Stimulated activated CD4-positive, alpha-beta T cell treated with anti-CD3 and anti-CD28 coated beads, Interleukin-12 subunit alpha, Interleukin-12 subunit beta, amount 100 ng/mL, for 4 hours (primary cell): ENCODE measurements around the gene BCL2L2.
A peak's percentile ranks its signal among the peaks of the same experiment; 100 is the strongest.
"Not testable (repeated sequence)": the region's sequence is repeated elsewhere in the genome, so short reads cannot be mapped to it uniquely, and the experiment has no call there.

Experiments used
- DNase-seq: peaks from one replicate; pipeline ENCODE4 v3.0.0-alpha.2; 2020

The BCL2L2 gene, protein sequence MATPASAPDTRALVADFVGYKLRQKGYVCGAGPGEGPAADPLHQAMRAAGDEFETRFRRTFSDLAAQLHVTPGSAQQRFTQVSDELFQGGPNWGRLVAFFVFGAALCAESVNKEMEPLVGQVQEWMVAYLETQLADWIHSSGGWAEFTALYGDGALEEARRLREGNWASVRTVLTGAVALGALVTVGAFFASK

DNA sequence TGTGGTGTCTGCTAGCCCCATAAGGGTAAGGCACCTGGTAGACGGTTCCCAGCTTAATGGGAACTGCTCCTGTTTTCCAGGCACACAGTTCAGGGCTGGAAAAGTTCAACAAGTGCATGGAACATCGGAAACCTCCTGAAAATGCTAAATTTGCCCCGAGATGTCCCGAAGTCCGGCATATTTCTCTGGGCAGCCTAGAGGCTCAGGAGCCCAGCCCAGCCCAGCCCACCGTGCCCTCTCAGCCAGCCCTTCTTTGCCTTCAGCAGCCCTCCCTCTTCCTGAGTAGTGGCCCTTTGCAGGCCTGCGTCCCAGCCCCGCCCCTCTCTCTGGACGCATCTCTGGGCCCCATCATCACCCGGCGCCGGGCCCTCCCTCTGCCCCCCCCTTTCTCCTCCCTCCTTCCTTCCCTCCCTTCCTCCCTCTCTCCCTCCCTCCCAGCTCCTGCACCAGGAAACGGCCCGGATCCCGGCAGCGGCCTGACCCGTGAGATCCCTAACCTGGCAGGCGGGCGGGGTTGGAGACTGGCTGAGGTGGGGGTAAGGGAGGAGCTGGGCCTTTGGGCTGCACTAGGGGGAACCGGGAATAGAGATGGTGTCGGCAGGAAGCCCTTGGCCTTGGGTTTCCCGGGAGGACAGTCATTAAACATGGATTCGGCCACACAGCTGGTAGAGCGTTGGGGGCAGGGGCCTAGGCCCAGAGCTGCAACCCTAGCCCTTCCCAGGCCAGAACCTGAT lies at the start of gene BCL2L2:
Gene BCL2L2 (plus strand): TSS at position 422 of the 734 bp plus-strand sequence. CDS start 935 bp downstream, outside the sequence.
- DNase-seq, result no peak

GRCh38 chr14:23258256-23258655 lies 48.4 kb upstream of the BCL2L2 start:
- DNase-seq, result no peak

GRCh38 chr14:23259426-23259825 lies 47.2 kb upstream of the BCL2L2 start:
- DNase-seq, result no peak

DNA sequence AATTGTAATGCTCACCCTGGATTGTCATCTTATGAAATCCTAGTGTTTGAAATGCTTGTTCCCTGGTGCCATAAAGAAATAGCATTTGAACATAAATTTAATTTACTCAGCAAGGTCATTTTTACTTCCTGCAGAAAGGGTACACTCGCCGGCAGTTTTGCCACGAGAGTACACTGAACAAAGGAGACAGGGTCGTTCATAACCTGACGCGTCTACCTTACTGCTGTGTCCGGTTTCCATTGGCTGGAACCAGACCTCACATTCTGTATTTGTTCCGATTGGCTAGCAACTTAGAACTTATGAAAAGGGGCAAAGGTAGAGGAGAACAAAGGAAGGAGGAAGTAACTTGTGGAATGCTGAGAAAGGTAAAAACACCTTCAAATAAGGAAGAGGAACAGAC lies 45.8 kb upstream of the BCL2L2 start:
- DNase-seq, result not testable (repeated sequence)

- DNase-seq, result no peak
These were observed 37.4 kb upstream of the BCL2L2 start for GRCh38 chr14:23269193-23269592.

GRCh38 chr14:23275412-23275811 lies 31.2 kb upstream of the BCL2L2 start:
- no peak for DNase-seq

DNA sequence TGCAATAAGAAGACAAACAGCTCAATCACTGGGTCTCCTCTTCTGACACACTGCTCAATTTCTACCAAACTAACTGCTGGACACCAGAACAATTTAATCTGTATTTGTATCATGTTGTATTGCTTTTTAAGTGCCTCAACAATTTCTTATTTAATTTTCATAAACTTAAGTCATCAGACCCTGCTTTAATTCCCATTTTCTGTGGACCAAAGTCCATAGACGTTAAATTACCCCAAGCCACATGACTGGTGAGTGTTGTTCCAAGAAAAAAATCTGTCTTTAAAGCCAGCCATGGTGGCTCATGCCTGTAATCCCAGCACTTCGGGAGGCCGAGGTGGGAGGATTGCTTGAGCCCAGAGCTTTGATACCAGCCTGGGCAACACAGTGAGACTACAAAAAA lies 29.4 kb upstream of the BCL2L2 start:
- DNase-seq, result no peak

DNA sequence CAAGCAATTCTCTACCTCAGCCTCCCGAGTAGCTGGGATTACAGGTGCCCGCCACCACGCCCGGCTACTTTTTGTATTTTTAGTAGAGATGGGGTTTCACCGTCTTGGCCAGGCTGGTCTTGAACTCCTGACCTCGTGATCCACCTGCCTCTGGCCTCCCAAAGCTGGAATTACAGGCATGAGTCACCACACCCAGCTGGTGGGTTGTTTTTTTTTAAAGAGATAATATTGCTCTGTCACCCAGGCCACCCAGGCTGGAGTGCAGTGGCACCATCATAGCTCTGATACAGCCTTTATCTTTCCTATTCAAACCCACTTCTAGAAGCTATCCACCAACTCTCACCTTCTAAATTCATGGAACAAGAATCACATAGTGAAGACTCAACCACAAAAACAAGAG lies 28.7 kb upstream of the BCL2L2 start:
- DNase-seq, result not testable (repeated sequence)

DNA sequence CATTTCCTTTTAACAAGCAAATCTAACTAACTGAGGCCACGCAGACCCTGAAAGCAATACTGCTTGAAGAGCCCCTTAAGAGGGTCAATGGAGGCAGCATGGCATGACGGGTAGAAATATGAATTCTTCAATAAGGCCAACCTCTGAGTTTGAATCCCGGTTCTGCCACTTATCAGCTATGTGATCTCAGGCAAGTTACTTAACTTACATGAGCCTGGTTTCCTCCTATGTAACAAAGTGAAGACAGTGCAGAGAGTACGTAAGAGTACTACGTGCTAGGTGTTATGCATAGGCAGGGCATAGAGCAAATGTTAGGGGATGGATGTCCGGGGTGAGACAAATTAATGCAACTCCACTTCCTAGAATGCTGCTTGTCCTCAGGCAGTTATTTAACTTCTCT lies 25.4 kb upstream of the BCL2L2 start:
- DNase-seq, result no peak

- no peak for DNase-seq
These were observed 21.7 kb upstream of the BCL2L2 start for GRCh38 chr14:23284654-23285529.

DNA sequence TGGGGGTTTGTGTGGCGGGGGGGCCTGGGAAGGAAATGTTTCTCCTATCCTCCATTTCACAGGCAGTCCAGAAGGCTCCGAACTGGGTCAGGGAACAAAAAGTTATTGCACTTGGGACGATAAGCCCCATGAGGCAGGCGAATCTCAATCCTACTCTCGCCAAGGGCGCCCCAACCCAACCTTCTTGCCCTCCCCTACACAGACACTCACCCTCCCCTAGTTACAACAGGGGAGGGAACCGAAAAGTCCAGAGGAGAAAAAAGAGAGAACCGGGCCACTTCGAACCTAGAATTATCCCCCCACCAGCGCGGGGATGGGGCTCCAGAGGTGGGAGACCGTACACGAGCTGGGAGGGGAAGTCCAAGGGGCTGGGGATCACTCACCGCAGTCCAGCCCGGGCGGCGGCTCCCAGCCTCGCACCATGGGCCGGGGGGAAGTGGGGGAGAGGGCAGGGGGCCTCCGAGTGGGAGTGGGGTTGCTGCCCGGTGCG lies 21.1 kb upstream of the BCL2L2 start:
- DNase-seq, result no peak

DNA sequence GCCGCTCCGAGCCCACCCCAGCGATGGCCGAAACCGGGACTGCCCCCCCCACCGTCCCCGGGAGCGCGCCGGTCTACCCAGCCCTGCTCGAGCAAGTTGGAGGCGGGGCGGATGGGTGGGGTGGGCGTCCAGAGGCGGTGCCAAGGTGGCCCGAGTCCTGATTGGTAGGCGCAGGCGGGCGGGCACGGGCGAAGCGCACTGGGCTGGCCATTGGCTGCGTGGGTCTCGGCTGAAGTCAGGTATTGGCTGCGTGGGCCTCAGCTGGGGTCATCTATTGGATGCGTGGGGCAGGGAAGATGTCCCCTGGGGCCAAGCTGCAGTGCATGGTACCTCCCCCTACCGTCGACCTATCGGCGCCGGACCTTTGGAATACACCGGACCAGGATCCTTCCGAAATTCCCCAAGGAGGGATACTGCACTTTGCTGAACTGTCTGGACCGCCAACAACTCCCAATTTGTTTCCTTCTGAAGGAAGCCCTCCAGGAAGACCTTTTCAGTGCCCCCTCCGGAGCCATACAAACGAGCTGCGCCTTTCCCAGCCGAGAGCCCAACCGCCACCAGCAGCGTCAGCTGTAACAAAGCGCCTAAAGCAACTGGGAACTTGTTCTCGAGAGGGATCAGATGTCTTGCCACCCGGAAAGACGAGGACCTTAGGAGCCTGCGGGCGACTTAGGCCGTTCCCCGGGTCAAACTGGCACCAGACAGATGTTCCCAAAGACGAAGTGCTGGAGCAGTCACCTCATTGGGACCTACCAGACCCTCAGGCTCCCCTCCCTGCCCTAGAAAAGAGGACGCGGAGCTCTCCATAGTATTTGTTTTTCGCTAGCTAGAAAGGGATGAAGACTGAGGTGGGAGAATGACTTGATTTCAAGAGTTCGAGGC lies 20.4 kb upstream of the BCL2L2 start, which contains the start of gene HOMEZ:
Gene HOMEZ (minus strand): TSS at position 113 of the 882 bp plus-strand sequence. CDS start 180 bp downstream, outside the sequence.
- DNase-seq, result peak; percentile 98

DNA sequence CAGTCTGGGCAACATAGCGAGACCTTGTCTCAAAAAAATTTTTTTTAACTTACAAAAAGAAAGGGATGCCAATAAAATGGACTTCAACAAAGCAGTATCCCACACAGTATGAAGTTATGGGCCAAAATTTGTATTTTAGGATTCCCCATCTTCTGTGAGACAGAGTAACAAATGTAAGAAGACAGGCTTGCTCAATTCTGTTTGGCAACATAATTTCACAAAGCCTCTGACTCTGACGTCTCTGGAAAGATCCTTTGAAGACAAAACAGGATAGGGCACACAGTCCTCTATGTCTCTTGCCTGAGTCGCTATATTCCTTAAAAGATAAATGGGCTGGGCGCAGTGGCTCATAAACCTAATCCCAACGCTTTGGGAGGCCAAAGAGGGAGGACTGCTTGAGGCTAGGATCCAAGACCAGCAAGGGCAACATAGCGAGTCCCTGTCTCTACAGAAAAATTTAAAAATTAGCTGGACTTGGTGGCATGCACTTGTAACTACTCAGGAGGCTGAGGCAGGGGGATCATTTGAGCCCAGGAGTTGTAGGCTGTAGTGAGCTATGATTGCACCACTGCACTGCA lies 19.6 kb upstream of the BCL2L2 start:
- DNase-seq, result no peak

GRCh38 chr14:23294734-23295561 lies 11.7 kb upstream of the BCL2L2 start:
- peak; percentile 40 for DNase-seq

DNA sequence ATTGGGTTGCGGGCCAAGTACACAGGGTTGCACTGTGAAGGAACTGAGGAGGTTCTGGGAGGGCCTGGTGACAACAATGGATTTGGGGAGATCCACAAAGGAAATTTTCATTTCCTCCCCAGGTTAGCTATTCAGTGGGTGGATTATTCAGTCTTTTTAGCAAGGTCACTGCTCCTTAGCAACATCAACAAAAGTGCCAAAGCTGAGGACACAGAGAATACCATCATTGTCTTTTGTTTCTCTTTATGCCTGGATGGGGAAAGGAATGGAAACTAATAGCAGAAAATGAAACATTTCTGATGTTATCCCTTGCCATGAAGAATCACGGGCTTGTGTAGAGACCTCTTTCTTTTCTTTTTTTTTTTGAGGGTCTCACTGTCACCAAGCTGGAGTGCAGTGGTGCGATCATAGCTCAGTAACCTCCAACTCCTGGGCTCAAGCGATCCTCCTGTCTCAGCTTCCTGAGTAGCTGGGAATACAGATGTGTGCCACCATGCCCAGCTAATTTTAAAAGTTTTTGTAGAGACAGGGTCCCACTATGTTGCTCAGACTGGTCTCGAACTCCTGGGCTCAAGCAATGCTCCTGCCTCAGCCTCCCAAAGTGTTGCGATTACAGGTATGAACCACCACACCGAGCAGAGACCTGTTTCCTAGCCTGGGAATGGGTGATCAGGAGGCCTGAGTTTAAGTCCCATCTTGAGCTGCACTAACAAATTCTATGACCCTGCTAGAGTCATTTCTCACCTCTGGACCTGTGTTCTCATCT lies 10.4 kb upstream of the BCL2L2 start:
- DNase-seq, result no peak

DNA sequence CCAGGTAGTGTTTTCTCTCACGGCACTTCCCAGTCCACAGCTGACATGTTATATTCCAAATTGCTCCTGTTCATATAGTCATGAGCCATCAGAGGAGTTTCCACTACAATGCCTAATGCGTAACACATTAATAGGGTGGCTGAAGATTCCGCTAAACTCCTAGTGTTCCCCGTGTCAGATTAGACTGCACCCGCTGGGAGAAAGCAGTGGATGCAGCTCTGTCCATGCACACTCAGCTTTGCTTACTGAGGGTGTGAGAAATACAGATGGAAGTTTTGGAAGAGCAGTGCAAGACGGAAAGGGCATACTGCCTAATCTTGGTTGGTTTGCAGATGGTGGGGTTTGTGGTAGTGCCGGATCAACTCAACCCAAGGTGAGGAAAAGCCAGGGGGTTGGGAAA lies 9.5 kb upstream of the BCL2L2 start:
- no peak for DNase-seq

DNA sequence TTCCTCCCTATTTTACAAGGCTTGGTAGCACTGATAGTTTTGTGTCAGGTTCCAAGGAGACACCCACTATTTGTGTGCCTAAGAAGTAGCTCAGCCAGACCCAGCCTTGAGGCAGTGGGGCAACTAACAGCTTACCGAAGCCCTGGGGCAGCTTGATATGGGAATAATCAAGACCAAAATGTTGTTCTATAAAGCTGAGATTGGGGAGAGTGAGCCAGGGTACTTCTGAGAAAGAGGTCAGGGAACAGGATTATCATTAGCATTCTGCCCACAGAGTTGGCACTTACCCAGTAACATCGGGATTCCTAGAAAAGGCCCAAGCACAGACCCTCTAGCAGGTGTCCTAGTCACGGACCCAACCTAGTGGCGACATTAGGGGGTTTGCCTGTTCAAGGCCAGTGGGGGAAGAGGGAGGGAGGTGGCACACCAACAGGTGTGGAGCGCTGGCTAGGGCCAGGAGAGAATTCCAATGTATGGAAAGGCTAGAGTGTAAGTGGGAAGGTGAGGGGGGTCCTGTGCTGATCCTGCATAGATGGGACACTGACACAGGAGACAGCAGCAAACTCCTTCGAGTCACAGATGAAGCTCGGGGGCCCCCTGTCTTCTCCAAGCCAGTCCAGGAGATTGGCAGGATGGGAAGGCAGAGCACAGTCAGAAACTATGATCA lies 8.9 kb upstream of the BCL2L2 start:
- DNase-seq, result no peak

DNA sequence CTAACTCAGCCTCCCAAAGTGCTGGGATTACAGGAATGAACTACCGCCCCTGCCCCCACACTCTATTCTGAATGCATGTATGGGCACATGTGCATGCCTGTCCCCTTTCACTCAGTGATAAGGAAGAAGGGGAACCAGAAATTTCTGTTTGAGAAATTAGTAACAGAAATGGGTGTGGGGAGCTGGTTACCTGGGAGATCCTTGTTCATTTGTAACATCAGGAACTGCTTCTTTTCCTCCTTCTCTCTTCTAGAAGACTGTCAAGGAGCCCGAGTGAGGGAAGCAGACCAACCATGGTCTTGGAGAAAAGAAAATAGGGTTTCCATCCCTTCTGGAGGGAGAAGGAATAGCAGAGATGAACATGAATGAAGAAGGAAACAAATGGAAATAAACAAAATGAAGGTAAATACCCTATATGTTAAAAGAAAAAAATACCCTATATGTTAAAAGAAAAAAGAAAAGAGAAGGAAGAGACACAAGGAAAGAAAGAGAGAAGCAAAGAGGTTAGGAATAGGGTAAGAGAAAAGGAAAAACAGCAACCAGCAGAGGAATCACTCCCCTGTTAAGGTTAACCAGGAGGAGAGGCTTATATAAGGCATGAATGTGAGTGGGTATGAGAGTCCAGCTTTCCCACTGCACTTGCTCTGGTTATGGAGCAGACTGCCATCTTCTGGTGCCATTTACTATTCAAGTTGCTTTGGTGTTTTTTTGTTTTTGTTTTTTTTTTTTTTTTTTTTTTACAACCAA lies 7.2 kb upstream of the BCL2L2 start:
- no peak for DNase-seq
